Gastrocnemius medialis (tissue), 4 donors: Measurements from ENCODE around the gene NAV2. TPM values are rescaled to one million over a fixed set of nuclear protein-coding genes. Genes with fewer than 3 reads are reported as not detected.

Source experiments
- ATAC-seq, 2 donors: fragments of 150-250 bp; one replicate each; pipeline ENCODE4 v1.9.1; 2016
- DNase-seq, 2 donors: peaks; one replicate each; pipeline ENCODE4 v3.0.0-alpha.2; 2019
- H3K27ac ChIP-seq, 4 donors: fragments of 200-600 bp; sonication (generic); 1 replicate in 1 of 4; 2 replicates in 3 of 4; pipeline ENCODE4 v1.5.1; 2016 to 2018; ENCODE audit warnings: mild to moderate bottlenecking in 2 of 4, moderate library complexity in 1 of 4
- H3K27me3 ChIP-seq, 3 donors: fragments of 200-600 bp; sonication (generic) in 2 of 3; 1 replicate in 1 of 3; 2 replicates in 2 of 3; pipeline versions ENCODE4 v1.5.1 to v1.6.0; 2016 to 2019; ENCODE audit warnings: mild to moderate bottlenecking in 1 of 3, moderate library complexity in 1 of 3
- H3K36me3 ChIP-seq, 2 donors: fragments of 200-600 bp; sonication (generic) in 1 of 2; one replicate each; pipeline ENCODE4 v1.5.1; 2017 to 2018
- H3K4me1 ChIP-seq, 2 donors: fragments of 200-600 bp; sonication (generic) in 1 of 2; one replicate each; pipeline ENCODE4 v1.5.1; 2016 to 2017; ENCODE audit warnings: mild to moderate bottlenecking in 2 of 2
- H3K4me3 ChIP-seq, 4 donors: fragments of 200-600 bp; sonication (generic) in 3 of 4; 1 replicate in 1 of 4; 2 replicates in 3 of 4; pipeline ENCODE4 v1.5.1; 2016 to 2019; ENCODE audit warnings: mild to moderate bottlenecking in 2 of 4
- H3K9me3 ChIP-seq, 3 donors: fragments of 200-600 bp; sonication (generic) in 2 of 3; 1 replicate in 1 of 3; 2 replicates in 2 of 3; pipeline ENCODE4 v1.5.1; 2016 to 2019
- CTCF ChIP-seq, 5 experiments: fragments of 450-650 bp in 3 of 5; fragments of 200-600 bp in 2 of 5; sonication (generic) in 2 of 5; IDR thresholded peaks in 4 of 5; conservative IDR thresholded peaks in 1 of 5; 1 replicate in 4 of 5; 2 replicates in 1 of 5; pipeline ENCODE4 v1.5.1; 2016 to 2019; ENCODE audit warnings: antibody characterized with exemption in 5 of 5, mild to moderate bottlenecking in 3 of 5, moderate library complexity in 3 of 5
- POLR2A ChIP-seq, 2 donors: fragments of 450-650 bp; IDR thresholded peaks; one replicate each; pipeline ENCODE4 v1.6.1; 2017; ENCODE audit warnings: antibody characterized with exemption in 2 of 2, mild to moderate bottlenecking in 2 of 2, moderate library complexity in 2 of 2
- in situ Hi-C, 4 donors: fragments of 200-750 bp; cut with MboI; loops; one replicate each; pipeline versions ENCODE4 v1.15.0 to v1.8.0; 2017; ENCODE audit warnings: low sequenced_read_pairs in 4 of 4
- intact Hi-C: fragments of 100-400 bp; cut with DNase I; formaldehyde crosslinking; loops from one replicate; pipeline ENCODE4 v1.15.1; 2023; ENCODE audit warnings: low total_unique reads
- total RNA-seq, 4 donors: library from RNA; depleted of rRNA; stranded (reverse); fragments of >200 nt; gene quantifications; one replicate each; pipeline versions ENCODE4 v1.1.0 to v1.2.3, GENCODE V29; 2016

Gene NAV2
- total RNA-seq, 4 donors from 2014 or later, result 3.2 to 7.7 (median 5.5) TPM

- Histone ChIP-seq H3K4me1 (peaks cover 13 to 15% of the 10 kb centered on the region in 2 donors), H3K27ac (no peak overlapping the region), H3K36me3 (no peaks in the 10 kb centered on the region), H3K27me3 (no peaks in the 10 kb centered on the region), H3K9me3 (no peaks in the 10 kb centered on the region), H3K4me3 (no peak overlapping the region)
- DNase-seq (no peak), ATAC-seq (no peak)
- no peak for TF ChIP-seq POLR2A (IDR thresholded peaks at IDR 0.05)
- TF ChIP-seq CTCF (IDR thresholded peaks at IDR 0.05 in 4 of 5, conservative IDR thresholded peaks at IDR 0.05 in 1 of 5), result no peak
- intact Hi-C loops (no loop called here), in situ Hi-C loops (no loop called here)
Observed at GRCh38 chr11:19802773-19803293, 90.2 kb downstream of the NAV2 start.

GRCh38 chr11:19803506-19803998, 90.9 kb downstream of the NAV2 start:
- TF ChIP-seq POLR2A (IDR thresholded peaks at IDR 0.05) (no peak), CTCF (IDR thresholded peaks at IDR 0.05 in 4 of 5, conservative IDR thresholded peaks at IDR 0.05 in 1 of 5) (no peak)
- no peaks in the 10 kb centered on the region for H3K27me3 ChIP-seq

GRCh38 chr11:19805376-19805775, 92.7 kb downstream of the NAV2 start:
- intact Hi-C loops, result loop anchor here (5.0 kb wide), 1 partner anchor 248 kb away; no protein-coding TSS in a partner anchor
- peaks cover 13 to 15% of the 10 kb centered on the region in 2 donors for H3K4me1 ChIP-seq
- ATAC-seq, result no peak

More at GRCh38 chr11:19803506-19803998, 90.9 kb downstream of the NAV2 start:
- in situ Hi-C loops, result no loop called here
- Histone ChIP-seq H3K27ac (no peak overlapping the region), H3K4me3 (no peak overlapping the region), H3K36me3 (no peaks in the 10 kb centered on the region), H3K4me1 (peaks cover 13 to 15% of the 10 kb centered on the region in 2 donors), H3K9me3 (no peaks in the 10 kb centered on the region)
- intact Hi-C loops, result no loop called here
- ATAC-seq (no peak), DNase-seq (no peak)

GRCh38 chr11:19805827-19806226, 93.2 kb downstream of the NAV2 start:
- Histone ChIP-seq H3K9me3 (no peaks in the 10 kb centered on the region), H3K4me3 (no peak overlapping the region), H3K27me3 (no peaks in the 10 kb centered on the region), H3K4me1 (peaks cover 14 to 15% of the 10 kb centered on the region in 2 donors), H3K36me3 (no peaks in the 10 kb centered on the region), H3K27ac (no peak overlapping the region)
- ATAC-seq, result no peak
- intact Hi-C loops, result loop anchor here (5.0 kb wide), 1 partner anchor 249 kb away; no protein-coding TSS in a partner anchor
- in situ Hi-C loops, result no loop called here
- TF ChIP-seq CTCF (IDR thresholded peaks at IDR 0.05 in 4 of 5, conservative IDR thresholded peaks at IDR 0.05 in 1 of 5) (no peak), POLR2A (IDR thresholded peaks at IDR 0.05) (no peak)
- DNase-seq, result no peak

More at GRCh38 chr11:19805376-19805775, 92.7 kb downstream of the NAV2 start:
- Histone ChIP-seq H3K27ac (no peak overlapping the region), H3K27me3 (no peaks in the 10 kb centered on the region), H3K4me3 (no peak overlapping the region), H3K9me3 (no peaks in the 10 kb centered on the region), H3K36me3 (no peaks in the 10 kb centered on the region)
- in situ Hi-C loops, result no loop called here
- no peak for TF ChIP-seq POLR2A (IDR thresholded peaks at IDR 0.05)
- TF ChIP-seq CTCF (IDR thresholded peaks at IDR 0.05 in 4 of 5, conservative IDR thresholded peaks at IDR 0.05 in 1 of 5), result no peak
- DNase-seq, result no peak
